ENCODE results near the gene TBC1D30.

TBC1D30 gene

DNA sequence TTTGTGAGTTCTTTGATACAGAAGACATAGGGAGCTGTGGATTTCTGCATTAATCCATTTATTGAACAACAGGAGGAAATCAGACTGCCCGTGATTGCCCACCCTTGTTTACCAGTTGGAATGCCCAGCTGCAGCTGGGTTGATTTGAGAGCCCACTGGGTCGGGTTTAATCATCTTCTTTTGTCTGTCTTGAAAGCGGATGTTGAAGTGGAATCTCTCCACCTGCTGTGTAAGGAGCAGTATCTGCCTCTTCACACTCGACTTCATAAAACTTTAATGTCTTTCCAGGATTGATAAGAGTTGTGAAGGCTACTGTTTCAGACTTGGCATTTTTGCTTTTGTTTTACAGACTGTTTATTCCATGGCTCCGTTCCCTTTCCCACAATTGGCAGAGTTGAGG is 39.9 kb downstream of the TBC1D30 start:
- Histone ChIP-seq H3K27me3 (ENCODE audit: control insufficient read depth in 1 of 2, insufficient read depth in 2 of 2, low read length in 2 of 2) (no peaks in the 10 kb centered on the region), H3K36me3 (ENCODE audit: control insufficient read depth in 2 of 2, insufficient read depth in 2 of 2, low read length in 2 of 2) (no peaks in the 10 kb centered on the region), H3K4me1 (ENCODE audit: control insufficient read depth, insufficient read depth, low read length) (no peaks in the 10 kb centered on the region), H3K9ac (ENCODE audit: low read length in 2 of 2) (no peak overlapping the region), H3K9me3 (ENCODE audit: control insufficient read depth in 2 of 2, low read length in 2 of 2) (no peaks in the 10 kb centered on the region), H3K4me3 (ENCODE audit: low read length in 2 of 2) (no peak overlapping the region), H3K27ac (ENCODE audit: low read length) (no peak overlapping the region)

DNA sequence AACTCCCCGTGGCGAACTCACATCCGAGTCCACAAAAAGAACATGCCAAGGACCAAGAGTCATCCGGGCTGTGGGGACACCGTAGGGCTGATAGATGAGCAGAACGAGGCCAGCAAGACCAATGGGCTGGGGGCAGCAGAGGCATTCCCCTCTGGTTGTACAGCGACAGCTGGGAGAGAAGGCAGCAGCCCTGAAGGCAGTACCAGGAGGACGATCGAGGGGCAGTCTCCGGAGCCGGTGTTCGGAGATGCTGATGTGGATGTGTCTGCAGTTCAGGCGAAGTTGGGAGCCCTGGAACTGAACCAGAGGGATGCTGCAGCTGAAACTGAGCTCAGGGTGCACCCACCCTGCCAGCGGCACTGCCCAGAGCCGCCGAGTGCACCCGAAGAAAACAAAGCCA is 50.7 kb downstream of the TBC1D30 start:
- no peaks in the 10 kb centered on the region for H3K36me3 ChIP-seq (ENCODE audit: control insufficient read depth in 2 of 2, insufficient read depth in 2 of 2, low read length in 2 of 2)
- no peaks in the 10 kb centered on the region for H3K4me1 ChIP-seq (ENCODE audit: control insufficient read depth, insufficient read depth, low read length)
- no peak overlapping the region for H3K4me3 ChIP-seq (ENCODE audit: low read length in 2 of 2)
- H3K27me3 ChIP-seq (ENCODE audit: control insufficient read depth in 1 of 2, insufficient read depth in 2 of 2, low read length in 2 of 2) = no peaks in the 10 kb centered on the region
- no peak overlapping the region for H3K27ac ChIP-seq (ENCODE audit: low read length)
- no peaks in the 10 kb centered on the region for H3K9me3 ChIP-seq (ENCODE audit: control insufficient read depth in 2 of 2, low read length in 2 of 2)
- no peak overlapping the region for H3K9ac ChIP-seq (ENCODE audit: low read length in 2 of 2)

DNA sequence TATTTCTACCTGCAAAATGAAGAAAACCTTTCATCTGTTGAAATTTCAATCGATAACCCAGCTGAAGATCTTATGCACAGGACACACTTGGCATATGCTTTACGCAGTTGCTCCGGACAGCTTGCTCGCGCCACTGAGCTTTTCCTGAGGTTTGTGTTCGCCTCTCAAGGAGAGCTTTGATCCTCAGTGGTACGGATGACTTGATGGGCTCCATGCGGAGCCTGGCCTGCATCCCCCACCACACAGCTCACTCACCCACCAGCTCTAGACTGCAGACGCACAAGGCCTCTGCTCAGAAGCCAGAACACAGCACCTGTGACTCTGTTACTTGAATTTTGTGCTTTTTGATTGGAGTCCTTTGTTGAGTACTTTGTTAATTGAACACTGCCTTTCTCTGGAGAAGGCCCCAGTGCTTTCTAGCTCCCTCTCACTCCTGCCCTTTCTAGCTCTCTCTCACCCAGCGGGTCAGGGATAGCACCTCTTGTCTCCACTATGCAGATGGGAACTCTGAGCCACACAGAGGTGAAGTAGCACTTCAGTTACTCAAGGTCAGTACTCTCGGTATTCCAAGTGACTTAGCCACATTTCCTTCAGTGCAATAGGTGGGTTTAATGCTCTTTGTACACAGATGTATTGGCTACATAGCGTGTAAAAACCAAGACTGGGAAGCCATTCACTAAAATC is 52.1 kb downstream of the TBC1D30 start:
- Histone ChIP-seq H3K4me1 (ENCODE audit: control insufficient read depth, insufficient read depth, low read length) (no peaks in the 10 kb centered on the region), H3K27ac (ENCODE audit: low read length) (no peak overlapping the region), H3K9me3 (ENCODE audit: control insufficient read depth in 2 of 2, low read length in 2 of 2) (no peaks in the 10 kb centered on the region)

DNA sequence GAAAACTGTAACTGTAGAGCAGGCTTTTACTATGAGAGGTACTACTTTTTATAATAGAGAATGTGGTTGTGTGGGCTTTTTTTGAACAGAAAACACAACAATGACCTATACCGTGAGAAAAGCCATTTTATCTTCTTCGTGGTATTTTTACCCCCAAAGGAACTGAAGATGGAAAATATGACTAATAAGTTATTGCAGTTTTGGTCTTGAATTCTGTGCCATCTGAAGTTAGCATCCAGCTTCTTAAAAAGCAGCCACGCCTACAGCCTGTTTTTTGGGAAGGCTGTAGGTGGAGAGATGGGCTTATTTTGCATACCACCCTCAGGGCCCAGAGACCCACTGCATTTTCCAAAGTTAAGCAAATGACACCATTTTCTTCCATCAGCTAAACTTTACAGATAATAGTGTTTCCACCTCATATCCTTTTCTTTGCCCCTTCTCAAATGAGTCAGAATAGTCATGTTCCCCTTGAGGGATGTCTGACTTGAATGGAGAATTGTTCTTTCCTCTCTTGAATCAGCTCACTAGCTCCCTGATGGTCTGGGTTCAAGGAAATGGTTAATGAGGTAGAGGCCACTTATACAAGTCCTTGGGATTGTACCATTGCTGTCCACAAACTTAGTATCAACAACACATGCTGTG is 53.0 kb downstream of the TBC1D30 start:
- Histone ChIP-seq H3K4me3 (ENCODE audit: low read length in 2 of 2) (no peak overlapping the region), H3K27me3 (ENCODE audit: control insufficient read depth in 1 of 2, insufficient read depth in 2 of 2, low read length in 2 of 2) (no peaks in the 10 kb centered on the region), H3K36me3 (ENCODE audit: control insufficient read depth in 2 of 2, insufficient read depth in 2 of 2, low read length in 2 of 2) (no peaks in the 10 kb centered on the region), H3K4me1 (ENCODE audit: control insufficient read depth, insufficient read depth, low read length) (no peaks in the 10 kb centered on the region), H3K9ac (ENCODE audit: low read length in 2 of 2) (no peak overlapping the region), H3K9me3 (ENCODE audit: control insufficient read depth in 2 of 2, low read length in 2 of 2) (no peaks in the 10 kb centered on the region), H3K27ac (ENCODE audit: low read length) (no peak overlapping the region)

More for the DNA sequence above, 52.1 kb downstream of the TBC1D30 start:
- H3K27me3 ChIP-seq (ENCODE audit: control insufficient read depth in 1 of 2, insufficient read depth in 2 of 2, low read length in 2 of 2) = no peaks in the 10 kb centered on the region
- no peak overlapping the region for H3K9ac ChIP-seq (ENCODE audit: low read length in 2 of 2)
- no peaks in the 10 kb centered on the region for H3K36me3 ChIP-seq (ENCODE audit: control insufficient read depth in 2 of 2, insufficient read depth in 2 of 2, low read length in 2 of 2)
- H3K4me3 ChIP-seq (ENCODE audit: low read length in 2 of 2) = no peak overlapping the region

DNA sequence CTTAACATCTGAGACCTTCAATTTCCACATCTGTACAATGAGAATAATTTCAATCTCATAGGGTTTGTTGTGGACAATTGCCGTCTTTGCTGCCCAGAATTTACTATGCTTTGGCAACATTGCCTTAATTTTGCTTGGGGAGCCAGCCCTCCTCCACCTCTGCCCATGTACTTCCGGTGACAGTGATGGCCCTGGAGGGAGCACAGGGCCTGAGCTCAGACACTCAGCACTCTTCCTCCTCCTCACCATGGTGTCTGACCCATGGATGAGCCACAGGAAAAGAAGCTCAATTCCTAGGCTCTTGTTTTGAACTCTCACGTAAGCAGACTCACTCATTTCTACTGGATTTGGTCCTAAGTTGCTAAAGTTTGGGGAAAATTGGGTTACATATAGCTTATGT is 58.2 kb downstream of the TBC1D30 start:
- Histone ChIP-seq H3K9me3 (ENCODE audit: control insufficient read depth in 2 of 2, low read length in 2 of 2) (no peaks in the 10 kb centered on the region), H3K36me3 (ENCODE audit: control insufficient read depth in 2 of 2, insufficient read depth in 2 of 2, low read length in 2 of 2) (no peaks in the 10 kb centered on the region), H3K4me1 (ENCODE audit: control insufficient read depth, insufficient read depth, low read length) (no peaks in the 10 kb centered on the region), H3K4me3 (ENCODE audit: low read length in 2 of 2) (no peak overlapping the region), H3K27ac (ENCODE audit: low read length) (no peak overlapping the region), H3K27me3 (ENCODE audit: control insufficient read depth in 1 of 2, insufficient read depth in 2 of 2, low read length in 2 of 2) (peaks cover 0 to 2% of the 10 kb centered on the region in 2 donors), H3K9ac (ENCODE audit: low read length in 2 of 2) (no peak overlapping the region)

DNA sequence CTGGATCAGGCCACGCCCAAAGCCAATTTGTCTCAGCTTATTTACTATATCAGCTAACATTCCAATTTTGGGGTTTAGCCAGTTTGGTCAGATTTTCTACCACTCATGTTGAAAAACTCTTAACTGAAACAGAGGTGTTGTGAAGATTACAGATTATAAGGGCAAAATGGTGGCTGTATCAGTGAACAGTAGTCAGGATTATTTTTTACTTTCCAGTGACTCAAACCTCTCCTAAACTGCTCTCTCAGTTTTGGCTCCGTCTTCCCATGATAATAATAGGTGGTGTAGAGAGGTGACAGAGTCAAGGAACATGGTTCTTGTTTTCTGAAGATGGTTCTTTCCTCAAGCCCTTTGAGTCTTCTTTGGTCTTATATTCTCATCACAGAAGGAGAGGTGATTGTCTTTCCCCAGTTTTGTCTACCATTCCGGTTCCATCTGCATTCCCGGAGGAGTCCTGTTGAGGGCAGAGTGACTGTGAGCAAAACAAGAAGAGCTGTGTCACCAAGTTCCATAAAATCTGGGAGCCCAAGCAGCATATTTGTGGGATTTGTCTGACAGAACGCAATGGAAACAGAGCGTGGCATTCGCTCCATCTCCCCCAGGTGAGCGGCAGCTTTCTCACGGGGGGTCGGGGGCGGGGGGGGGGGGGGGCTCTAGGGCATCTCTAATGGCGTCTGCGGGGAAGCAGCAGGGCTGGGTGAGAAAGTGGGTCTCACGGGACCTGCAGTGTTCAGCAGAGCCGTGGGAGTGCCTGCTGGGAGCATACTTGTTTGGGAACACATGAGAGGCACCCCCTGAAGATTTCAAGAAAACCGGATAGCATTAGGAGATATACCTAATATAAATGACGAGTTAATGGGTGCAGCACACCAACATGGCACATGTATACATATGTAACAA is 59.1 kb downstream of the TBC1D30 start:
- Histone ChIP-seq H3K27ac (ENCODE audit: low read length) (no peak overlapping the region), H3K36me3 (ENCODE audit: control insufficient read depth in 2 of 2, insufficient read depth in 2 of 2, low read length in 2 of 2) (no peaks in the 10 kb centered on the region), H3K27me3 (ENCODE audit: control insufficient read depth in 1 of 2, insufficient read depth in 2 of 2, low read length in 2 of 2) (peaks cover 0 to 2% of the 10 kb centered on the region in 2 donors), H3K4me1 (ENCODE audit: control insufficient read depth, insufficient read depth, low read length) (no peaks in the 10 kb centered on the region), H3K9me3 (ENCODE audit: control insufficient read depth in 2 of 2, low read length in 2 of 2) (no peaks in the 10 kb centered on the region), H3K4me3 (ENCODE audit: low read length in 2 of 2) (no peak overlapping the region), H3K9ac (ENCODE audit: low read length in 2 of 2) (no peak overlapping the region)

DNA sequence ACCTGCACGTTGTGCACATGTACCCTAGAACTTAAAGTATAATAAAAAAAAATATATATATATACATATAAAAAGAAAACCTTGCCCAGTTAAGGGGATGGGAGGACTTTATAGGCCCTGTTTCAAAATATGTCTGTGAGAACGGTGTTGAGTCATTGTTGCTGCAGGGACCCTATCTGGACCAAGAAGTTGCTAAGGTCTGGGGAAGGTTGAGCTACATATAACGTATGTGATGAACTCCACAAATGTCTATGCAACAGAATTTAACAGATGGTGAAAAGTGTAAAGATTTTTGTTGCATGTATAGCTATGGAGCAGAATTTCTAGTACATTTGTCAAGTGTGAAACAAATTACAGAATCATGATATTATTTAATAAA is 59.7 kb downstream of the TBC1D30 start:
- H3K9me3 ChIP-seq (ENCODE audit: control insufficient read depth in 2 of 2, low read length in 2 of 2) = no peaks in the 10 kb centered on the region
- H3K36me3 ChIP-seq (ENCODE audit: control insufficient read depth in 2 of 2, insufficient read depth in 2 of 2, low read length in 2 of 2) = no peaks in the 10 kb centered on the region
- no peak overlapping the region for H3K9ac ChIP-seq (ENCODE audit: low read length in 2 of 2)
- no peak overlapping the region for H3K27ac ChIP-seq (ENCODE audit: low read length)
- H3K4me1 ChIP-seq (ENCODE audit: control insufficient read depth, insufficient read depth, low read length) = no peaks in the 10 kb centered on the region
- peaks cover 0 to 2% of the 10 kb centered on the region in 2 donors for H3K27me3 ChIP-seq (ENCODE audit: control insufficient read depth in 1 of 2, insufficient read depth in 2 of 2, low read length in 2 of 2)
- no peak overlapping the region for H3K4me3 ChIP-seq (ENCODE audit: low read length in 2 of 2)

DNA sequence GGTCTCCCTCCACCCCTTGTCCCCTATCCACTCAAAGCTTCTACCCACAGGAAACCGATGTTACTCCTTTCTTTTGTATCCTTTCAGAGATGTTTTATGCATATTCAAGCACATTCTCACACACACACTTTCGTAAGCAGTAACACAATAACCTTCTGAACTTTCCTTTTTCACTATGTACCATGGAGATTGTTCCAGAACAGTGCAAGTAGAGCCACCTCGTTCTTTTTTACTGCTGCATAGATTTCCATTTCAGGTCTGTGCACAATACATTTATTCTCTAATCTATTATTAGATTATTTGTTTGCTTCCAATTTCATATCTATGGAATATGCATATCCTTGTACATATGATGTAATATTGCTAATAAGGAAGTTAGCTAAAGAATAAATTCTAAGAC is 60.3 kb downstream of the TBC1D30 start:
- H3K27ac ChIP-seq (ENCODE audit: low read length) = no peak overlapping the region
- no peaks in the 10 kb centered on the region for H3K4me1 ChIP-seq (ENCODE audit: control insufficient read depth, insufficient read depth, low read length)

DNA sequence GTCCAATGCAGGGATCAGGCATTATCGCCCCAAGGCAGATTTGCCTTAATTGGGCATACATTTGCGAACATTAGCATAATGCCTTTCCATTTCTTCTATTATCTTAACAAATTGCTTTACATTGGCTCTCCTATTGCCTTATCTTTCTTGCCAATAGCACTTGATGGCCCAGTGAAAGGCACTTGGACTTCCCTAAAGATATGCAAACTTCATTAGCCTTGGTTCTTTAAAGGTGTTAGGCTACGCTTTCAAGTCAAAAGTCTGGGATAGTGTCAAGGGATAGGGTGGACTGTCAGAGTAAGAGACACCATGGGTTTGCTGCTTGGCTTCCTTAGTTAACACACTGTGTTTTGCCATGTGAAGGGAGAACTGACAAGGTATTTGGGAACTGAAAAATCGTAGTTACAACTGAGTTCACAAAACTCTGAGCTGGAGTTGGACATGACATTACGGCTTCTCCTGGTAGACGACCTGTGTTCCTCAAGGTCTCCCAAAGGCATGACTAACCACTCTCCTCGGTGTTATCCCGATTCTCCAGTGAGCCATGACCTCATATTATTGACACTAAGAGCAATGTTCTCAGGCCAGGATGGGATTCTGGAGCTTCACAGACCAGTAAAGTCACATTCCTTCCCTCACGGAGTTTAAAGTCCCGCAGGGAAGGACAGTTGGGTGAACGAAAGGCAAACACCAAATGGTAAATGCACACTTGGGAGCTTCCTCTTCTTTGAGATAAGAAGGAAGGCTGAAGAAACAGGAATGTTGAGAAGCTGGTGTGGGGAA is 65.2 kb downstream of the TBC1D30 start:
- H3K4me3 ChIP-seq (ENCODE audit: low read length in 2 of 2) = no peak overlapping the region
- no peak overlapping the region for H3K9ac ChIP-seq (ENCODE audit: low read length in 2 of 2)
- H3K4me1 ChIP-seq (ENCODE audit: control insufficient read depth, insufficient read depth, low read length) = no peaks in the 10 kb centered on the region
- peaks cover 3 to 5% of the 10 kb centered on the region in 2 donors for H3K27me3 ChIP-seq (ENCODE audit: control insufficient read depth in 1 of 2, insufficient read depth in 2 of 2, low read length in 2 of 2)
- no peak overlapping the region for H3K27ac ChIP-seq (ENCODE audit: low read length)
- H3K9me3 ChIP-seq (ENCODE audit: control insufficient read depth in 2 of 2, low read length in 2 of 2) = no peaks in the 10 kb centered on the region
- H3K36me3 ChIP-seq (ENCODE audit: control insufficient read depth in 2 of 2, insufficient read depth in 2 of 2, low read length in 2 of 2) = no peaks in the 10 kb centered on the region

More for the DNA sequence above, 60.3 kb downstream of the TBC1D30 start:
- H3K9me3 ChIP-seq (ENCODE audit: control insufficient read depth in 2 of 2, low read length in 2 of 2) = no peaks in the 10 kb centered on the region
- H3K36me3 ChIP-seq (ENCODE audit: control insufficient read depth in 2 of 2, insufficient read depth in 2 of 2, low read length in 2 of 2) = no peaks in the 10 kb centered on the region
- H3K27me3 ChIP-seq (ENCODE audit: control insufficient read depth in 1 of 2, insufficient read depth in 2 of 2, low read length in 2 of 2) = peaks cover 0 to 2% of the 10 kb centered on the region in 2 donors
- H3K9ac ChIP-seq (ENCODE audit: low read length in 2 of 2) = no peak overlapping the region
- H3K4me3 ChIP-seq (ENCODE audit: low read length in 2 of 2) = no peak overlapping the region

DNA sequence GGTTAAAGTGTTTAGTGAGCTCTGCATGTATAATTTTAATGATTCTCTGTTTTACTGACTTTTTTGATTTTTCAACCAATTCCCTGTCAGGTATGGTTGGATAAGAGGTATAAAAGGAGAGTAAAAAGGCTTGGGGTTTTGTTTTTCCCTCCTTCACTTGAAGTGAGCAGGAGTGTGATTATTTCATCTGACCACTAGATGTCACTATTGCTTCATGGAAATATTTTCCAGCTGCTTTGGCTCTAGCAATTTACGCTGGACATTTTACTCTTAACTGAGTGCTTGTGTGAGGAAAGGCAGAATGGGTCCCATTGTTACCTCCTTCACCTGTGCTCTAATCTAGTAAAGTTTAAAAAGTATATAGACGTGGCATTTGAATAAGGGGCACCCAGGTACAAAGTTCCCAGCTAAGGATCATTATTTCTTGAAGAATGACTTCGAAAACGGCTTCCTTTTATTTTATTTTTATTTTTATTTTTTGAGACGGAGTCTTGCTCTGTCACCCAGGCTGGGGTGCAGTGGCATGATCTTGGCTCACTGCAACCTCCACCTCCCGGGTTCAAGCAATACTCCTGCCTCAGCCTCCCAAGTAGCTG is 66.5 kb downstream of the TBC1D30 start:
- H3K9me3 ChIP-seq (ENCODE audit: control insufficient read depth in 2 of 2, low read length in 2 of 2) = no peaks in the 10 kb centered on the region
- no peaks in the 10 kb centered on the region for H3K4me1 ChIP-seq (ENCODE audit: control insufficient read depth, insufficient read depth, low read length)
- no peaks in the 10 kb centered on the region for H3K36me3 ChIP-seq (ENCODE audit: control insufficient read depth in 2 of 2, insufficient read depth in 2 of 2, low read length in 2 of 2)
- no peak overlapping the region for H3K27ac ChIP-seq (ENCODE audit: low read length)
- no peak overlapping the region for H3K9ac ChIP-seq (ENCODE audit: low read length in 2 of 2)
- H3K4me3 ChIP-seq (ENCODE audit: low read length in 2 of 2) = no peak overlapping the region
- H3K27me3 ChIP-seq (ENCODE audit: control insufficient read depth in 1 of 2, insufficient read depth in 2 of 2, low read length in 2 of 2) = peaks cover 3 to 5% of the 10 kb centered on the region in 2 donors
